Progenitor cell of endocrine pancreas (in vitro differentiated cells): Measurements from ENCODE around the gene LDLRAP1. TPM values are rescaled to one million over a fixed set of nuclear protein-coding genes. Genes with fewer than 3 reads are reported as not detected.

Source experiments
- DNase-seq: peaks from one replicate; pipeline ENCODE4 v3.0.0; 2021; ENCODE audit warnings: low spot score; ENCODE audit not compliant: unreplicated experiment
- H3K27ac Mint-ChIP-seq: 2 replicates; pipeline ENCODE4 v1.8.0; 2021; ENCODE audit warnings: mild to moderate bottlenecking, moderate library complexity, mixed read lengths
- H3K27me3 Mint-ChIP-seq: 2 replicates; pipeline ENCODE4 v1.8.0; 2021; ENCODE audit warnings: mixed read lengths
- H3K36me3 Mint-ChIP-seq: 2 replicates; pipeline ENCODE4 v1.8.0; 2022; ENCODE audit warnings: mixed read lengths; ENCODE audit not compliant: insufficient read depth
- H3K4me1 Mint-ChIP-seq: 2 replicates; pipeline ENCODE4 v1.8.0; 2021; ENCODE audit warnings: low read depth, mixed read lengths
- H3K4me3 Mint-ChIP-seq: 2 replicates; pipeline ENCODE4 v1.8.0; 2021; ENCODE audit warnings: low read depth, mild to moderate bottlenecking, moderate library complexity, mixed read lengths
- H3K9me3 Mint-ChIP-seq: 2 replicates; pipeline ENCODE4 v1.8.0; 2021; ENCODE audit warnings: low read depth, mixed read lengths
- CTCF ChIP-seq: fragments of 200-600 bp; sonication (generic); IDR thresholded peaks from one replicate; pipeline ENCODE4 v1.5.0; 2021; ENCODE audit warnings: antibody characterized with exemption, mild to moderate bottlenecking; ENCODE audit not compliant: unreplicated experiment
- total RNA-seq: library from RNA; stranded (reverse); gene quantifications from 2 replicates; pipeline ENCODE4 v1.2.1, GENCODE V29; 2021

LDLRAP1 gene
- total RNA-seq, 1 donor from 2014 or later, result 12.7 TPM

GRCh38 chr1:25609921-25610320, 66.5 kb downstream of the LDLRAP1 start:
- DNase-seq, result no peak
- Mint-ChIP-seq H3K4me1 (no peaks in the 10 kb centered on the region), H3K9me3 (no peaks in the 10 kb centered on the region), H3K27ac (no peak overlapping the region), H3K27me3 (peaks cover 75% of the 10 kb centered on the region), H3K4me3 (no peak overlapping the region), H3K36me3 (no peaks in the 10 kb centered on the region)
- TF ChIP-seq CTCF, result no peak

- H3K27ac Mint-ChIP-seq, result no peak overlapping the region
- no peaks in the 10 kb centered on the region for H3K36me3 Mint-ChIP-seq
- no peak overlapping the region for H3K4me3 Mint-ChIP-seq
- no peak for DNase-seq
- no peak for TF ChIP-seq CTCF
- no peaks in the 10 kb centered on the region for H3K4me1 Mint-ChIP-seq
- no peaks in the 10 kb centered on the region for H3K9me3 Mint-ChIP-seq
- H3K27me3 Mint-ChIP-seq, result peaks cover 75% of the 10 kb centered on the region
These were observed 67.6 kb downstream of the LDLRAP1 start for GRCh38 chr1:25610822-25611630.

GRCh38 chr1:25611843-25612242, 68.4 kb downstream of the LDLRAP1 start:
- DNase-seq, result no peak
- peaks cover 70% of the 10 kb centered on the region for H3K27me3 Mint-ChIP-seq

GRCh38 chr1:25612421-25612820, 69.0 kb downstream of the LDLRAP1 start:
- no peaks in the 10 kb centered on the region for H3K36me3 Mint-ChIP-seq
- peaks cover 64% of the 10 kb centered on the region for H3K27me3 Mint-ChIP-seq
- H3K9me3 Mint-ChIP-seq, result no peaks in the 10 kb centered on the region
- H3K27ac Mint-ChIP-seq, result no peak overlapping the region
- no peak overlapping the region for H3K4me3 Mint-ChIP-seq
- no peak for DNase-seq
- no peaks in the 10 kb centered on the region for H3K4me1 Mint-ChIP-seq
- TF ChIP-seq CTCF, result no peak

More at GRCh38 chr1:25611843-25612242, 68.4 kb downstream of the LDLRAP1 start:
- Mint-ChIP-seq H3K4me1 (no peaks in the 10 kb centered on the region), H3K36me3 (no peaks in the 10 kb centered on the region), H3K27ac (no peak overlapping the region), H3K4me3 (no peak overlapping the region), H3K9me3 (no peaks in the 10 kb centered on the region)
- TF ChIP-seq CTCF, result no peak

- H3K27me3 Mint-ChIP-seq, result peaks cover 64% of the 10 kb centered on the region
- H3K27ac Mint-ChIP-seq, result no peak overlapping the region
- H3K9me3 Mint-ChIP-seq, result no peaks in the 10 kb centered on the region
- no peak for TF ChIP-seq CTCF
- no peak for DNase-seq
- no peak overlapping the region for H3K4me3 Mint-ChIP-seq
- no peaks in the 10 kb centered on the region for H3K4me1 Mint-ChIP-seq
- no peaks in the 10 kb centered on the region for H3K36me3 Mint-ChIP-seq
These were observed 69.7 kb downstream of the LDLRAP1 start for GRCh38 chr1:25613091-25613490.
